SKM-1 treated with dmso at 0.1 percent for 144 hours (cell line): Measurements from ENCODE around the gene LGI2.
"Not testable (repeated sequence)": the region's sequence is repeated elsewhere in the genome, so short reads cannot be mapped to it uniquely, and the experiment has no call there.

Source experiments
- DNase-seq: peaks from one replicate; lab custom pipeline; 2025; ENCODE audit not compliant: unreplicated experiment; lab: John Stamatoyannopoulos, UW

The LGI2 gene, protein sequence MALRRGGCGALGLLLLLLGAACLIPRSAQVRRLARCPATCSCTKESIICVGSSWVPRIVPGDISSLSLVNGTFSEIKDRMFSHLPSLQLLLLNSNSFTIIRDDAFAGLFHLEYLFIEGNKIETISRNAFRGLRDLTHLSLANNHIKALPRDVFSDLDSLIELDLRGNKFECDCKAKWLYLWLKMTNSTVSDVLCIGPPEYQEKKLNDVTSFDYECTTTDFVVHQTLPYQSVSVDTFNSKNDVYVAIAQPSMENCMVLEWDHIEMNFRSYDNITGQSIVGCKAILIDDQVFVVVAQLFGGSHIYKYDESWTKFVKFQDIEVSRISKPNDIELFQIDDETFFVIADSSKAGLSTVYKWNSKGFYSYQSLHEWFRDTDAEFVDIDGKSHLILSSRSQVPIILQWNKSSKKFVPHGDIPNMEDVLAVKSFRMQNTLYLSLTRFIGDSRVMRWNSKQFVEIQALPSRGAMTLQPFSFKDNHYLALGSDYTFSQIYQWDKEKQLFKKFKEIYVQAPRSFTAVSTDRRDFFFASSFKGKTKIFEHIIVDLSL

DNA sequence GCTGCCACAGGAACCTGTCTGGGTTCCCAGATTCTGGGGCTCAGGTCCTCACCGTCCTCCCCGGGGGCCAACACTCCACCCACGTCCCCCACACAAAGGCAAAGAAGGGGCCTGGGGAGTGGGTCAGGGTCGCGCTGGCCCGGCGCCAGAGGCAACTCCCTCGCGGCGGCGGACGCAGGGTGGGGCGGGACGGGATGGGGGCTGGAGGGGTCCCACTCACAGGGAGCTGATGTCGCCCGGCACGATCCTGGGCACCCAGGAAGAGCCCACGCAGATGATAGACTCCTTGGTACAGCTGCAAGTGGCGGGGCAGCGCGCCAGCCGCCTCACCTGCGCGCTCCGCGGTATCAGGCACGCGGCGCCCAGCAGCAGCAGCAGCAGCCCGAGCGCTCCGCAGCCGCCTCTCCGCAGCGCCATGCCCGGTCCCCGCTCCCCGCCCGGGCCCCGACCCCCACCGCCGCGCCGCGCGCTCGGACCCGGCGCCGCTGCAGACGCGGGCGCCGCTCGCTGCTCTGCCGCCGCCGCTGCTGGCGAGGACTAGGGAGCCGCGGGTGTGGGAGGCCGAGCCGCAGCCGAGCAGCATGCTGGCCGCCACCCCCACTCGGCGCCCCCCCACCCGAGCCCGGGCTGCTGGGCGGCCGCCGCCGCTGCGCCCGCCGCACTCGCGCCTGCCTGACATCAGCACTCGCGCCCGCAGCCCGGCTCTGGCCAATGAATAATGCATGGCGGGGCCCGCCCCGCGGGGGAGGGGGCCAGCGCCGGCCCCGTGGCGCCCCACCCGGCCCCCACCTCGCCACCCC lies at the start of gene LGI2:
LGI2 (minus strand) TSS at position 670 of the 800 bp plus-strand sequence; CDS start at position 417, 253 bp downstream.
- DNase-seq, result no peak

DNA sequence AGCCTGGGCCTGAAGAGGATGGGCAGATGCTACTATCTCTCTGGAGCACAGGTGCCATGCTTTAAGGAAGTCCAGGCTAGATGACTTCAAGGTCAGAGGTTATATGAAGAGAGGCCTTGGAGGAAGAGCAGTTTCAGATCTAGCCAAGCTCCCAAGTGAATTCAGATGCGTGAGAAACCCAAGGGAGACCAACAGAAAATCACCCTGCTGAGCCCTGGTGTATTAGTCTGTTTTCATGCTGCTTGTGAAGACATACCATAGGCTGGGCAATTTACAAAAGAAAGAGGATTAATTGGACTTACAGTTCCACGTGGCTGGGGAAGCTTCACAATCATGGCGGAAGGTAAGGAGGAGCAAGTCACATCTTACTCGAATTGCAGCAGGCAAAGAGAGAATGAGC lies 47.8 kb upstream of the LGI2 start:
- no peak for DNase-seq

DNA sequence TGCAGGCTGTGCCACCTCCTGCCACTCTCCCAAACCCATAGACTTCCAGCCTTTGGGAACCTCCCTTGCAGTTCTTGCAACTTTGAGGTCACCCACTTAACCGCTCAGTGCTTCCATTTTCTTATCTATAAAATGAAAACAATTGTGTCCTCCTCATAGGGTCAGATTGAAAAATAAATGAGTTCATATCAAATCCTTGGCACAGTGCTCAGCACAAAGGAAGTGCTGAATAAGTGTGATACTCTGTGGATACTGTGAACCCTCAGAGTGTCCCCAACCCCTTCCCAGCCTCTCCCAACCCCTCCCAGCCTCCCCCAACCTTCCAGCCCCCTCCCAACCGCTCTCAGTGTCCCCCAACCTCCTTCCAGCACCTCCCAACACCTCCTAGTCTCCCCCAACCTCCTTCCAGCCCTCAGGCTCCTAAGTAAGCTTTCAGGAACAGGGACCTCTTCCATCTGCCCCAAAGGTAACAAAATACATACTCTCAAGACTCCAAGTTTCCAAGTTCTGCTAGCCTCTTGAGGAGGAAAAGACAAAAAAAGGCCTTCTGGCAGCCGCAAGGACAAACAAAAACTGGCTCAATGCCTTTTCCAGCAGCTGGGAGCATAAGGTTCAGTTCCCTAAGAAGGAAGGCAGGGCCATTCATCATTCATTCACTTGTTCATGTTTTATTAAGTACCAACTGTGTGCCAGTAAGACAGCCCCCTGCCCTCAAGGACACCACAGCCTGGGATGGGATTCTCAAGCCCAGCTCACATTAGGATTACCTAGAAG lies 46.1 kb upstream of the LGI2 start:
- DNase-seq, result no peak

DNA sequence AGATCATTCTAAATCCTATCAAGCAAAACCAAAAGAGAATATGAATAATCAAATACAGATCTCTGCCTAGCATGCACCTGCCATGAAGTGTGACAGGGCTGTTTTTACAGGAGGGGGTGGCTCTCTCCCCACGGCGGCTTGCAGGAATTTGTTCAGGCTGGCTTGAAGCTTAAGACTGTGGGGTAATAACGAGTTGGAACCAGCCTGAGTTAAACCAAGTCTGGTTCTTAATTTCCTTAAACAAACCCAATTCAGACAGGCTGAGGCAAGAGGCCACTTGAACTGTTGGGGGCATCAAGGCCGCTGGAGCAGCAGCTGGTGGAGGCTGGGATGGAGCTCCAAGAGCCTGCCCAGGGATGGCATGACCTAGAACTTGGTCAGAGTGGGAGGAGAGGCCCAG lies 45.1 kb upstream of the LGI2 start:
- no peak for DNase-seq

DNA sequence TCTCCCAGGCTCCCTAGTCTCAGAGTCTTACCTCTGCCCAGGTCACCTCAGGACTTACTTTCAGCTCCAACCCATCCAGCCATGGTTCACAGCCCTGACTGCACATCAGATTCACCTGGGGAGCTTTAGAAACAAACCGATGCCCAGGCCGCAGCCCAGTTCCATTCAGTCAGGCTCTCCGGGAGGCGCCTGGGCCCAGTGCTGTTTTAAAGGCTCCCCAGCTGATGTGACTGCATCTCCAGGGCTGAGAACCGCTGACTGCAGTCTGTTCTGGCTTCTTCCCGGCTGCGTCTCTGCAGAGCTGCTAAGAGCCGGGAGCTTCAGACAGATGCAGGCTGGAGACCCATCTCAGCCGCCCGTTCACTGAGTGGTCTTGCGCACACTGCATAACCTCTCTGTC lies 44.4 kb upstream of the LGI2 start:
- DNase-seq, result no peak

DNA sequence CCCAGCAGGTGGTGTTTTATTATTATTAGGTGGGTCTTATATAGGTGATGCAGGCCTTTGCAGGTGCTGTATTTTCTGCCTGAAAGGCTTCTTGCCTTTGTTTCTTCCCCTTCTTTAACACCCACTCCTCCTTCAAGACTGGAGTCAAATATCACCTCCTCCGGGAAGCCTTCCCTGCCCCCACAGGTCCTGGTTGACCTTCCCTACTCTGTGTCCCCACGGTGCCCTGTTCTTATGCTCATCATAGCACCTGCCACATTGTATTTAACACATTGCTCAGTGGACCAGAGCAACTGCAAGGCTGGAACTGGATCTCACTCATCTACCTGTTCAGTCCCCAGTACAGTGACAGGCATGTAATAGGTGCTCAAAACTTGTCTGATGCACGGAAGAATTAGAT lies 39.8 kb upstream of the LGI2 start:
- no peak for DNase-seq

DNA sequence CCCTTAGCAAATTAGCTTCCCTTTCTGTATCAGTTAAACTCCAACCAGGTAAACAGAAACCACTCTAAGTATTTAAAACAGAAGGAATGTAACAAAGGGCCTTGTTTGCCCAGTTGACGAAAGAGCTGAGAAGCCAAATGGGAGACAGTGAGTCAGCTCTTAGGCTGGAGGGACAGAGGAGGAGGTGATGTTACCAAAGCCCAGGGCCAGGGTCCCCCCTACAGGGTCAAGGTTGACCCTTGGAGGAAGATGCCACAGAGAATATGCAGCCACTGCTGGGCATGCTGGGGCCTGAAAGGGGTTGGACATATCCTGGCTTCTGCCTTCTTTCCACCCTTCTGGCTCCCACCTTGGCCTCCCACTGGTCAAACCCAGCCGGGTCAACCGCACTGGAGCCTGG lies 38.3 kb upstream of the LGI2 start:
- no peak for DNase-seq

DNA sequence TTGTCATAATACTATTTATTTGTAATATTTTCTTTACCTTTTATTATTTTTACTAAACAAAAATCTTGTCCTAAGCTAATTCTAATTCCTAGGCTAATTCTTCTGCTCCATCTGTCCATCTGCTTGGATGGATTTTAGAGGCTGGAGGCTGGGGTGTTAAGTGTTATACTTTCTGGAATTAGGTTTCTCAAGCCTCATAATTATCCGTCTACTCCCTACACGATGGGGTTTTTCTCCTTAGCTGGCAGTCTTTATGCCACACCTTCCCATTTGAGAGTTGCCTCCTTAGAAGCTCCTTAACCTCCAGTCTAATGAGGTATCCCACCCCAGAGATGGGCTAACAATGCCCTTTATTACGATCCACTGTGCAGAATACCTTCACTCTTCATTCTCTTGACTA lies 37.6 kb upstream of the LGI2 start:
- DNase-seq, result no peak

DNA sequence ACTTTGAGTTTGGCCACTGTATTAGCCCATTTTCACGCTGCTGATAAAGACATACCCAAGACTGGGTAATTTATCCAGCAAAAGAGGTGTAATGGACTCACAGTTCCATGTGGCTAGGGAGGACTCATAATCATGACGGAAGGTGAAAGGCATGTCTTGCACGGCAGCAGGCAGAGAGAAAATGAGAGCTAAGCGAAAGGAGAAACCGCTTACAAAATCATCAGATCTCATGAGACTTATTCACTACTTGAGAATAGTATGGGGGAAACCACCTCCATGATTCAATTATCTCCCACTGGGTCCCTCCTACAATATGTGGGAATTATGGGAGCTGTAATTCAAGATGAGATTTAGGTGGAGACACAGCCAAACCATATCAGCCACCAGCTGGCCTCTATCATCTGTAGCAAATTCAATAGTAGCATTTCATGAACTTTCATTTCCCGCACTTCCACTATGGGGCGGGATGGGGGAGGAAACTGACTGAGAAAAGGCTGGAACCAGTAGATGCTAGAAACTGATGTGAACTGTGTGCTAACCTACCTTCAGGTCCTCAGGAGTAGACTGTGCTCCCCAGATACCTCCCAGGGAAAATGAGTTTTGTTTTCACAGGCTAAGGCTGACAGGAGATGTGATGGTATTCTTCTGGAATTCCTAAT lies 35.3 kb upstream of the LGI2 start:
- no peak for DNase-seq

DNA sequence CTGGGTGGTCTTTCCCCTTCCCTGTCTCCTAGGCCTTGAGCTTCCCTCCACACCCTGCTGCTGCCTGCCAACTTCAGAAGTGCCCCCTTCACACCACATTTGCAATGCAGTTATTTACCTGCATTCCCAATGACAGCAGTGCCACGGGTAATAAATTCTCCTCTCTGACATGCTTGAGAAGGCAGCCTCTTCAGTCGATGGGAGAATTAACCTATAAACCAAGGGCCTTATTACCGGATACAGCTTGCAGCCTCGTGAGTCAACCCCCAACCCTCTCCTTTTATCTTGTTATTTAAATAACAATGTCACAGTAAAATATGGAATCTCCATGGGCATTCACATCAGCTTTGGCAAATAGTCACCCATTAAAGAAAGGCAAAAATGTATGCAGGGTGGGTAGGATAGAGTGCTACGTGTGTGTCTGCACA lies 34.7 kb upstream of the LGI2 start:
- DNase-seq, result no peak

DNA sequence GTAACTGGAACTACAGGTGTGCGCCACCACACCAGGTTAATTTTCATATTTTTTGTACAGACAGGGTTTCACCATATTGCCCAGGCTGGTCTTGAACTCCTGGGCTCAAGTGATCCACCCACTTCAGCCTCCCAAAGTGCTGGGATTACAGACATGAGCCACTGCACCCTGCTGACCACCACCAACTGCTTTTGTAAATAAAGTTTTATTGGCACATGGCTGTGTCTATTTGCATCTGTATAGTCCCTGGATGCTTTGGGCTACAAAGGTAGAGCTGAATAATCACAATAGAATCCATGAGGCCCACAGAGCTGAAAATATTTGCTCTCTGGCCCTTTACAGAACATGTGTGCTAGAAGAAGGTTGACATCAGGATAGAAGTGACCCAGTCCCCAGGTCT lies 33.7 kb upstream of the LGI2 start:
- DNase-seq, result not testable (repeated sequence)

DNA sequence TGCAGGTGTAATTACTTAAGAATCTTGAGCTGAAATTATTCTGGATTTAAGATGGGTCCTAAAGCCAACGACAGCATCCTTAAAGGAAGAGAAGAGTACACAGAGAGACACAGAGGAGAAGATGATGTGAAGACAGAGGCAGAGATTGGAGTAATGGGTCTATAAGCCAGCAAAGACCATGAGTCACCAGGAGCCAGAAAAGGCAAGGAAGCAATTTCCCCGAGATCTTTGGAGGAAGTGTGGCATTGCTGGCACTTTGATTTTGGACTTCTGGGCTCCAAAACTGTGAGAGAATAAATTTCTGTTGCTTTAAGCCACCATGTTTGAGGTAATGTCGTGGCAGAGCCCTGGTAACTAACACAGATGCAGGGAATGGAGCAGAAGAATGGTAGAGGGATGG lies 32.4 kb upstream of the LGI2 start:
- DNase-seq, result no peak

DNA sequence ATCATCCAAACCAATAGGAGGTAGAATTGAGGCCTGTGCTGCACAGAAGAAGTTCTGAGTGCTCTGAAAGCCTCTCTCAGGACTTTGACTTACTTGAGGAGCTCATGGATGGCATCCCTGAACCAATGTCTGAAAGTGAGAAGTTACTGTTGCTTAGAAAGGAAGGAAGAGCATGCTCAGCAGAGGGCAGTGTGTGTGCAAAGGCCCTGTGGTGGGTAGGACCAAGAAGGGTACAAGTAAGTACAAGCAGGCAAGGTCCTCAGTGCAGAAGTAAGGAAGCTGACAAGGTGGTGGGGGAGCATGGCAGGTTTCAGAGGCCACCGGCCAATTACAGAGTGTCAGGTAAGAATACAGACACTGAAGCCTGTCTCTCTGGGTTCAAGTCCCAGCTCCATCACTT lies 31.4 kb upstream of the LGI2 start:
- DNase-seq, result no peak

DNA sequence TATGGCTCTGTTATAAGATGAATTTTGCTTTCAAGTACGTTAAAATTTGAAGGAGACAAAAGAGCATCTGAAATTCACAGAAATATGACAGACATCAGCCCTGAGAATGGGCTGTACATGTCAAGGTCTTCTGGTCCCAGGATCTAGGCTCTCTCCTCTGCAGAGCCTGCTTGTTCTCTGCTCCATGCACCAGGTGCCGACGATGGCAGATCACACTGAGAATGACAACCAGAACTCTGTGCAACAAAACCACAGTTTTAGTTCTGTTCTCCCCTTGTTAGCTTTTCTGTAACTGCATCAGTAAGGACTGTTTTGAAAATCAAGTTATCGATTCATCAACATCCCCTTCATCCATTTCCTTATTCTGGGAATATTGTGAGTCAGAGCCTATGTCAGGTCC lies 30.9 kb upstream of the LGI2 start:
- no peak for DNase-seq

DNA sequence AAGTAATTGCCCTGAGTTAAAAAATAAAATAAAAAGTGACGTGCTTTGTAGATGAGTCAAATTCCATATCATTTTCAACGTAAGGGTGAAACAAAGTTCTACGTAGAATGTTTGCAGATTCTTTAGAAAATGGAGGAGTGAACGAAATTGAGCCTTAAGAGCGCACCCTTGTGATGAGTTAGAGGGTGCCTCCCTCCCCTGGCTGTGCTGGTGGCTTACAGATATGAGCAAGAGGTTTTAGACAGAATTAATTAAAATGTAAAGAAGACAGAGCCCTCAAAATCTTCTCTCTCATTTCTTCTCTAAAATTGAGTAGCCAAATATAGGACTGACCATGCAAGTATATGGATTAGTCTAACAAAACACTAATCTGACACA lies 30.2 kb upstream of the LGI2 start:
- DNase-seq, result no peak

DNA sequence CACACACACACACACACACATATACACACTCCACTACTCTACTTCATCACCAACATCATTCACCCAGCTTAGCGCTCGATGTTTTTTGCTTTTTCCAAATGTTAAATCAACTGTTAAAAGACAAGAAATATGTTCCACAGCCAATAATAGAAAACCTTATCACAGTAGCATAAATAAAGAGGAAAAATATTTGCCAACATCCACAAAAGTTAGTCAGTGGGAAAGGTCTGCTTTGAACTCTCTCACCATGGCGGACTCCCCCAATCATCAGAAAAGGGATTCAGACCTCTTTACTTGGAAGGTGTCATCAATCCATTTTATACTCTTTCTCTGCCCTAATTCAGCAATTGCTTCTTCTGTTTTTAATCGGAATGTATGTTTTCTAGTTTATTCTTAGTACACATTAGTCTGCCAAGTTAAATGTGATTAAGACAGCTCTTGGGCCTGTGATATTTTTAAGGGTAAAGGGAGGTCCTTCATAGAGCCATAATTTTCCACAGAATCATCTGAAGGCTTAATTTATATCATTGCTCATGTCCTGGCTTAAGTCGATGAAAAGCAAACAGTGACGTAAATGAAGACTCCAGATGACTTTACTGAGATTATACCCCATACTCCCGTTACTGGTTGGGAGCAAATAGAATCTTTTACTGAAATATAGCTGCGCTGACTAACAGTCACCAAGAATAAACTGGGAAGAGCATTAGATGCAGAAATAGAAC lies 29.7 kb upstream of the LGI2 start:
- no peak for DNase-seq

DNA sequence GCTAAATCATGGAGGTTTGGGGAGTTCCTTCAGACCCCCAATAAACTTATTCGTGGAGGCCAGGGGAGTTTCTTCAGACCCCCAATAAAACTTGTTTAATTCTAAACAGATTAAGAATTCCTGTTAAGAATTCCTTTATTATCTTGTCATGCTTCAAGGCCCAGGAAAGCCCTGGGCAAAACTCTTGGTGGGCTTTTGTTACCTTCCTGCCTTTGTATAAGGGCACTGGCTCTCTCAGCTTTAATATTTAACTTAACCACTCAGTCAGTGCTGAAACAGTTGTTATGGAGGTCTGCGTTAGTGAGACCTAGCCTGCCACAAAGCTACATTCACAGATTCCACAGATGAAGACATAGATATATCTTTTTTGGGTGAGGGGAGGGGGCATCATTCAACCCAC lies 29.0 kb upstream of the LGI2 start:
- DNase-seq, result no peak

DNA sequence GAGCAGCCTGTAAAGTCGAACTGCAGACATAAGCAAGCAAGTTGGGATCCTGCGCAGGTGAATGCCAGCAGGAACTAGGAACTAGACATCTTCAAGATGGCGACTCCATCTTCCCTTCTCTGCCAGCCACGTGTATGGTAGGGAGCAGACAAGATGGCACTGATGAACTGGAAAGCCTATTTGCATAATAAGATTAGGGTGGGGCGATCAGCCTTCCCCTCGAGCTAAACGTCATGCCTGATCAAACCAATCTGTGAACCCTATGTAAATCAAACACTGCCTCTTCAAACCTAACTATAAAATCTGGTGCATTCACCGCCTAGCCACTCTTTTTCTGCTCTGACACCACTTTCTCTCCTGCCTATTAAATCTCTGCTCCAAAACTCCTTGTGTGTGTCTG lies 28.1 kb upstream of the LGI2 start:
- DNase-seq, result no peak

DNA sequence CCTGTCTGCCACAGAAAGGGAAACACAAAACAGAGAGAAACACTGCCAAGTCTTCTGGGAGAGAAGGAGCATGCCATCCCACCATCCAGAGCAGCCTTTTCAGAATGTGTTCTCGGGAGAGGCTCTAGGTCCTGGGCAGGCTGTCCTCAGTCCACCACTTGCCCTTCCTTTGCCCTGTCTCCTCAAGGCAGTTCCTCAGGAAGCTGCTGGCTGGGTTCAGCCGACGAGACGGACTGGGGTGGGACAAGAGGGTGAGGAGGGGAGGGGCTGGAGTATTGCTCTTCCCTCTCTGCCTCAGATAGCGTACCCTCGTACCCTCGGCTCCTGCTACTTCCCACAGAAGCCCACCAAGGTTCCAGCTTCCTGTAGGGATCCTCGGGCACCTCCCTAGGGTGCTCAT lies 26.6 kb upstream of the LGI2 start:
- DNase-seq, result no peak

DNA sequence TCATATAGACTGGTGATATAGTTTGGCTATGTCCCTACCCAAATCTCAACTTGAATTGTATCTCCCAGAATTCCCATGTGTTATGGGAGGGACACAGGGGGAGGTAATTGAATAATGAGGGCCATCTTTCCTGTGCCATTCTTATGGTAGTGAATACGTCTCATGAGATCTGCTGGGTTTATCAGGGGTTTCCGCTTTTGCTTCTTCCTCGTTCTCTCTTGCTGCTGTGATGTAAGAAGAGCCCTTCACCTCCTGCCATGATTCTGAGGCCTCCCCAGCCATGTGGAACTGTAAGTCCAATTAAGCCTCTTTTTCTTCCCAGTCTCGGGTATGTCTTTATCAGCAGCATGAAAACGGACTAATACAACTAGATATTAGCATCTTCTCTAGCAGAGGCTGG lies 21.3 kb upstream of the LGI2 start:
- DNase-seq, result not testable (repeated sequence)
